Astrocyte of the cerebellum (primary cell): ENCODE results near the gene GPC4.
A peak's percentile ranks its signal among the peaks of the same experiment; 100 is the strongest.
"Not testable (repeated sequence)": the region's sequence is repeated elsewhere in the genome, so short reads cannot be mapped to it uniquely, and the experiment has no call there.

Source experiments
- DNase-seq: peaks from one replicate; pipeline ENCODE4 v3.0.0-alpha.2; 2011; ENCODE audit warnings: low read depth
- H3K4me3 ChIP-seq: 2 replicates; pipeline ENCODE4 v1.5.1; 2011; ENCODE audit warnings: mild to moderate bottlenecking, low read depth, low read length, moderate library complexity
- CTCF ChIP-seq: IDR thresholded peaks from 2 replicates; pipeline ENCODE4 v1.5.1; 2012; ENCODE audit warnings: low read length, low read depth, moderate library complexity, mild to moderate bottlenecking; ENCODE audit errors: missing control alignments
- in situ Hi-C: cut with HindIII; loops from 2 replicates; pipeline ENCODE4 v1.10.0; 2017; ENCODE audit warnings: low sequenced_read_pairs

The GPC4 gene

GRCh38 chrX:133285341-133285740 lies 129.9 kb downstream of the GPC4 start:
- in situ Hi-C loops = no loop called here
- DNase-seq = no peak
- H3K4me3 ChIP-seq = no peak overlapping the region
- no peak for TF ChIP-seq CTCF

- DNase-seq, H3K4me3 ChIP-seq, in situ Hi-C loops: not testable (repeated sequence)
Measured at GRCh38 chrX:133279112-133279730, 136.1 kb downstream of the GPC4 start.

DNA sequence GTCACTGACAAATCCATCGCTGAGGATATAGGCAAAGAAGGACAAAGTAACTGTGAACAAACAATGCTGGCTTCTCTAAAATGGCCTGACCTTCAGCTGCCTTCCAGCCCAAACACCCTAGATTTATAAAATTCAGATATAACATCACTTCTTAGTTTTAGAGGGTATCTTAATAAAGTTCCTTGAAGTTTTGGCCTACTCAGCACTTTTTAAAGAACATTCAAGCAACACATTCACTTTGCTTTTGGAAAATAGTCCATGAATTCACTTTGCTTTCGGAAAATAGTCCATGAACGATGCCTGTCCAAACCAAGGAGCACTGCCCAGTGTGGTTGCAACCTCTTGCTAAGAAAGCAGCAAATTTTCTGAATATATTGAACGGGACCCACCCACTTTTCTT lies 142.1 kb downstream of the GPC4 start:
- no peak for TF ChIP-seq CTCF
- no peak for DNase-seq
- in situ Hi-C loops = no loop called here
- H3K4me3 ChIP-seq = no peak overlapping the region

DNA sequence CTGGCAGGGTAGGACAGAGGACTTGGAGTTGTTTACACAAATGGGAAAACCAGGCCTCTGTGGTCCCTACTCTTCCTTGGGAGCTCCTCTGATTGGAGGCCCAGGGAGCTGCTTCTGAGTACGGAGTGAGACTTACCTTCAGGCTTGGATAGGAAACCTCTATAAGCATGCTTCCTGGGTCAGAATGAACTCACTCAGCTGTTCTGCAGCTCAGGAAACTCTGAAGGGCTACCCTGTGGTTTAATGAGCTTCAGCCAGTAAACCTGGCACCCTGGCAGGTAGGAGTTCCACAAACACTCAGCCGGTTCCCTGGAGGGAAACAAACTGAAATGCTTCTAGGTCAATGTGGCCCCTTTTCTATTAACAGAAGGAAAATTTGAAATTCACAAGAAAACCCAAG lies 146.1 kb downstream of the GPC4 start:
- no peak overlapping the region for H3K4me3 ChIP-seq
- no peak for DNase-seq
- no peak for TF ChIP-seq CTCF
- in situ Hi-C loops = no loop called here

DNA sequence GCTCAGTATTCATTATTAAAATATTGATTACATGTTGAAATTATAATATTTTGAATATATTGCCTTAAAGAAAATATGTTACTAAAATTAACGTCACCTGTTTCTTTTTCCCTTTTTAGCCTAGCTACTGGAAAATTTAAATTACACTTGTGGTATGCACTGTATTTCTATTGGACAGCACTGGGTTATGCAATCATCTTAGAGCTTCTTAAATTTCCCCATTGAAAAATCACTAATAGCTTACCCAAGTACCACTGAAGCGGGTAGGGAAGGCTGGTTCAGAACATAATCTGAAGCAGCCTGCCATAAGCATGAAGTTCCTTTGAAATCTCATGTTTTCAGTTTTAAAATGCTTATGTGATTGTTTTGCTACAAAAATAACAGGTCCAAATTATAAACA lies 147.7 kb downstream of the GPC4 start:
- no peak overlapping the region for H3K4me3 ChIP-seq
- in situ Hi-C loops = no loop called here
- TF ChIP-seq CTCF = no peak
- DNase-seq = no peak

GRCh38 chrX:133265331-133265730 lies 150.0 kb downstream of the GPC4 start:
- peak; percentile 13 for DNase-seq
- no peak for TF ChIP-seq CTCF
- H3K4me3 ChIP-seq = no peak overlapping the region
- in situ Hi-C loops = no loop called here

GRCh38 chrX:133258481-133258880 lies 156.8 kb downstream of the GPC4 start:
- peak; percentile 15 for DNase-seq
- no peak overlapping the region for H3K4me3 ChIP-seq
- no peak for TF ChIP-seq CTCF
- in situ Hi-C loops = no loop called here
